Mesenteric fat pad (tissue), 1 donor: ENCODE measurements around the gene SCN8A. TPM values are rescaled to one million over a fixed set of nuclear protein-coding genes. Genes with fewer than 3 reads are reported as not detected.

Source experiments
- DNase-seq: peaks from one replicate; pipeline ENCODE4 v3.0.0-alpha.2; 2020; ENCODE audit warnings: low spot score
- total RNA-seq: library from RNA; stranded (reverse); fragmentation: NEBNext Ultra II Directional; extraction: Animal tissue kit (Norgen Biotek cat#: 25700); gene quantifications from one replicate; pipeline ENCODE4 v1.2.1, GENCODE V29; 2021
- donor health status: DM: yes; HTN: yes; CAD: no.

The SCN8A gene
- total RNA-seq, 1 donor from 2014 or later = 1.2 TPM

GRCh38 chr12:51850081-51850964, 259.3 kb downstream of the SCN8A start:
- no peak for DNase-seq

GRCh38 chr12:51850965-51851299, 259.9 kb downstream of the SCN8A start:
- DNase-seq = no peak

GRCh38 chr12:51851413-51852124, 260.5 kb downstream of the SCN8A start:
- no peak for DNase-seq

- DNase-seq = no peak
Measured at GRCh38 chr12:51852404-51853137, 261.5 kb downstream of the SCN8A start.

GRCh38 chr12:51855586-51856428, 264.8 kb downstream of the SCN8A start:
- no peak for DNase-seq

GRCh38 chr12:51860986-51861385, 270.0 kb downstream of the SCN8A start:
- no peak for DNase-seq

Other genes starting within 250 kb of the SCN8A start
- not detected for gene CELA1, start 244.6 kb upstream of the SCN8A start, total RNA-seq
- gene GALNT6, start 199.8 kb upstream of the SCN8A start, total RNA-seq = 8.3 TPM
- 0.90 TPM for gene SLC4A8, start 166.4 kb upstream of the SCN8A start, total RNA-seq